Measurements from ENCODE around the gene PLA2G4B. TPM values are rescaled to one million over a fixed set of nuclear protein-coding genes. Genes with fewer than 3 reads are reported as not detected.

PLA2G4B gene
- total RNA-seq, 1 experiment from 2014 or later: 3.7 TPM

GRCh38 chr15:41836073-41836472 lies 2.6 kb upstream of the PLA2G4B start:
- Mint-ChIP-seq H3K36me3 (ENCODE audit: insufficient read depth in 1 of 3, low read depth in 3 of 3) (peaks cover 5 to 19% (median 6%) of the 10 kb centered on the region in 3 experiments; a peak in 6 of 7 replicates), H3K4me3 (no peak overlapping the region), H3K9me3 (no peaks in the 10 kb centered on the region; a peak in 1 of 5 replicates), H3K27me3 (ENCODE audit: low read depth) (no peaks in the 10 kb centered on the region), H3K4me1 (no peaks in the 10 kb centered on the region), H3K27ac (peak overlapping the region in 1 of 3 experiments; percentile 83; a peak in 2 of 7 replicates)
- Histone ChIP-seq H3K14ac (ENCODE audit: insufficient read depth, low read length) (no peak overlapping the region), H2BK15ac (ENCODE audit: low read depth, low read length) (no peak overlapping the region), H3K56ac (ENCODE audit: insufficient read length, low read depth, low read length) (no peak overlapping the region), H3K9me3 (ENCODE audit: control insufficient read depth, low read depth, low read length) (no peaks in the 10 kb centered on the region), H2AK5ac (ENCODE audit: insufficient read length, low read length) (no peak overlapping the region), H3K23ac (ENCODE audit: insufficient read length, low read depth, low read length) (no peak overlapping the region), H3K4ac (ENCODE audit: low read depth, low read length) (no peak overlapping the region), H2BK5ac (ENCODE audit: insufficient read length, low read length) (no peak overlapping the region), H4K91ac (ENCODE audit: insufficient read length, low read depth, low read length) (no peak overlapping the region), H2AFZ (ENCODE audit: low read length) (no peak overlapping the region), H3K9ac (ENCODE audit: extremely low read depth, insufficient read length, low read length) (no peak overlapping the region), H4K8ac (replicated peaks; ENCODE audit: insufficient read length, low read depth, low read length) (no peak overlapping the region), H3T11ph (ENCODE audit: low read length) (no peak overlapping the region), H3K79me2 (ENCODE audit: insufficient read depth, low read length) (no peaks in the 10 kb centered on the region), H4K5ac (ENCODE audit: insufficient read length, low read depth, low read length) (no peak overlapping the region), H3K79me1 (ENCODE audit: insufficient read depth, low read depth, low read length, poor library complexity, severe bottlenecking) (no peaks in the 10 kb centered on the region), H2BK120ac (ENCODE audit: low read depth, low read length, poor library complexity, severe bottlenecking) (no peak overlapping the region), H3K23me2 (ENCODE audit: insufficient read length, low read depth, low read length, poor library complexity, severe bottlenecking) (no peaks in the 10 kb centered on the region), H3K27me3 (ENCODE audit: insufficient read depth, low read length) (no peaks in the 10 kb centered on the region), H4K20me1 (ENCODE audit: control insufficient read depth, insufficient read depth, insufficient read length) (no peaks in the 10 kb centered on the region), H3K18ac (ENCODE audit: insufficient read length, low read depth, low read length) (no peak overlapping the region), H2BK12ac (ENCODE audit: insufficient read length, low read depth, low read length) (no peak overlapping the region), H3K4me2 (ENCODE audit: insufficient read depth, insufficient read length, low read length) (no peak overlapping the region), H3K4me1 (ENCODE audit: insufficient read depth, low read length) (no peaks in the 10 kb centered on the region), H3K27ac (ENCODE audit: insufficient read length, low read depth, low read length) (no peak overlapping the region), H2BK20ac (ENCODE audit: low read depth, low read length, poor library complexity, severe bottlenecking) (no peak overlapping the region)
- WGBS (ENCODE audit: extremely low coverage, insufficient read length, low lambda C conversion rate): no CpG with 5 or more reads among the region's 6 CpGs
- TF ChIP-seq, protein P1, sequence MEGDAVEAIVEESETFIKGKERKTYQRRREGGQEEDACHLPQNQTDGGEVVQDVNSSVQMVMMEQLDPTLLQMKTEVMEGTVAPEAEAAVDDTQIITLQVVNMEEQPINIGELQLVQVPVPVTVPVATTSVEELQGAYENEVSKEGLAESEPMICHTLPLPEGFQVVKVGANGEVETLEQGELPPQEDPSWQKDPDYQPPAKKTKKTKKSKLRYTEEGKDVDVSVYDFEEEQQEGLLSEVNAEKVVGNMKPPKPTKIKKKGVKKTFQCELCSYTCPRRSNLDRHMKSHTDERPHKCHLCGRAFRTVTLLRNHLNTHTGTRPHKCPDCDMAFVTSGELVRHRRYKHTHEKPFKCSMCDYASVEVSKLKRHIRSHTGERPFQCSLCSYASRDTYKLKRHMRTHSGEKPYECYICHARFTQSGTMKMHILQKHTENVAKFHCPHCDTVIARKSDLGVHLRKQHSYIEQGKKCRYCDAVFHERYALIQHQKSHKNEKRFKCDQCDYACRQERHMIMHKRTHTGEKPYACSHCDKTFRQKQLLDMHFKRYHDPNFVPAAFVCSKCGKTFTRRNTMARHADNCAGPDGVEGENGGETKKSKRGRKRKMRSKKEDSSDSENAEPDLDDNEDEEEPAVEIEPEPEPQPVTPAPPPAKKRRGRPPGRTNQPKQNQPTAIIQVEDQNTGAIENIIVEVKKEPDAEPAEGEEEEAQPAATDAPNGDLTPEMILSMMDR (conservative IDR thresholded peaks at IDR 0.05): no peak
- no peak for DNase-seq
